GM06990 (cell line): Measurements from ENCODE around the gene SCO1.

ENCODE experiments used
- DNase-seq: peaks from one replicate; pipeline ENCODE4 v3.0.0-alpha.2; 2011; ENCODE audit not compliant: insufficient read length; ENCODE audit errors: extremely low read depth
- H3K27me3 ChIP-seq: replicated peaks from 2 replicates; pipeline ENCODE4 v1.6.0; 2011; ENCODE audit warnings: low read length; ENCODE audit not compliant: control insufficient read depth, insufficient read depth
- H3K36me3 ChIP-seq: 2 replicates; pipeline ENCODE4 v1.5.1; 2011; ENCODE audit warnings: low read length; ENCODE audit not compliant: control insufficient read depth, insufficient read depth
- H3K4me3 ChIP-seq: replicated peaks from 2 replicates; pipeline ENCODE4 v1.5.1; 2011; ENCODE audit warnings: low read depth, mild to moderate bottlenecking, control low read depth, low read length
- TF ChIP-seq, protein P1 (sequence below): IDR thresholded peaks from 2 replicates; pipeline ENCODE4 v1.5.1; 2011; ENCODE audit warnings: low read length, control low read depth, mild to moderate bottlenecking, inconsistent platforms; ENCODE audit not compliant: insufficient read depth, poor library complexity, severe bottlenecking

Gene SCO1

DNA sequence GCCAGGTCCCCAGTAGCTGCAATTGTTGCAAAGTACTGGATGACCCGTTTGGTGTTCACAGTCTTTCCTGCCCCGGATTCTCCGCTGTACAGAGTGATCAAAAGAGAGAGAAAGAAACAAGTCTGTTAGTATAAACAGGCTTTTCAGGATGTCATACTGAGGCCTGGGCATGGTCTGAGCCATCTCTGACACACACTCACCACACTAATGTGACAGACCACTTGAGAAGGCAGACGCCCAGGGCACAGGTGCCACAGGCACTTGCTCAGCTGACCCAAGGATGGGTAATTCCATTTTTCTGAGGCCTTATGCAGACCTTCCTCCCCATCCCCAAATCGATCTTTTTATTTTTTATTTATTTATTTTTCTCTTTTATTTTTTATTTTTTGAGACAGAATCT is 47.7 kb downstream of the SCO1 start:
- no peak for DNase-seq
- no peaks in the 10 kb centered on the region for H3K27me3 ChIP-seq

DNA sequence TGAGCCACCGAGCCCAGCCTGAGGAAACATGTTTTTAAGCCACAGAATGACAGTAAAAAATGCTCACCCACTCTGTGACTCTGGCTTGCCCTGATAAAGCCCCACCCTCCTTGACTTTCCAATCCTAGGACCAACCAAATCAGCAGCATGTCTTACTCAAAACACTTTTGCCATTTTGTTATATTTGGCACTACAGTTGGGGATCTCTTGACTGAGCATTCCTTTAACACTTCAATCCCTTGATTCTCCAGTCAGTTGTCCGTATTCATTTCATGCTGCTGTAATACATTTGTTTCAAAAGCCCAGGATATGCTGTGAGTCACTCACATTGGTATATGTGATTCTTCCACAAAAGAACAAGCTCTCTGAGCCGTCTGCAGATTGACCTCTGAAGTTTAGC is 48.4 kb downstream of the SCO1 start:
- H3K36me3 ChIP-seq, result no peaks in the 10 kb centered on the region
- TF ChIP-seq, protein P1, sequence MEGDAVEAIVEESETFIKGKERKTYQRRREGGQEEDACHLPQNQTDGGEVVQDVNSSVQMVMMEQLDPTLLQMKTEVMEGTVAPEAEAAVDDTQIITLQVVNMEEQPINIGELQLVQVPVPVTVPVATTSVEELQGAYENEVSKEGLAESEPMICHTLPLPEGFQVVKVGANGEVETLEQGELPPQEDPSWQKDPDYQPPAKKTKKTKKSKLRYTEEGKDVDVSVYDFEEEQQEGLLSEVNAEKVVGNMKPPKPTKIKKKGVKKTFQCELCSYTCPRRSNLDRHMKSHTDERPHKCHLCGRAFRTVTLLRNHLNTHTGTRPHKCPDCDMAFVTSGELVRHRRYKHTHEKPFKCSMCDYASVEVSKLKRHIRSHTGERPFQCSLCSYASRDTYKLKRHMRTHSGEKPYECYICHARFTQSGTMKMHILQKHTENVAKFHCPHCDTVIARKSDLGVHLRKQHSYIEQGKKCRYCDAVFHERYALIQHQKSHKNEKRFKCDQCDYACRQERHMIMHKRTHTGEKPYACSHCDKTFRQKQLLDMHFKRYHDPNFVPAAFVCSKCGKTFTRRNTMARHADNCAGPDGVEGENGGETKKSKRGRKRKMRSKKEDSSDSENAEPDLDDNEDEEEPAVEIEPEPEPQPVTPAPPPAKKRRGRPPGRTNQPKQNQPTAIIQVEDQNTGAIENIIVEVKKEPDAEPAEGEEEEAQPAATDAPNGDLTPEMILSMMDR, result no peak
- H3K4me3 ChIP-seq, result no peak overlapping the region
- no peak for DNase-seq
- H3K27me3 ChIP-seq, result no peaks in the 10 kb centered on the region

More for the DNA sequence above, 47.7 kb downstream of the SCO1 start:
- Histone ChIP-seq H3K4me3 (no peak overlapping the region), H3K36me3 (no peaks in the 10 kb centered on the region)
- TF ChIP-seq, protein P1, result no peak

DNA sequence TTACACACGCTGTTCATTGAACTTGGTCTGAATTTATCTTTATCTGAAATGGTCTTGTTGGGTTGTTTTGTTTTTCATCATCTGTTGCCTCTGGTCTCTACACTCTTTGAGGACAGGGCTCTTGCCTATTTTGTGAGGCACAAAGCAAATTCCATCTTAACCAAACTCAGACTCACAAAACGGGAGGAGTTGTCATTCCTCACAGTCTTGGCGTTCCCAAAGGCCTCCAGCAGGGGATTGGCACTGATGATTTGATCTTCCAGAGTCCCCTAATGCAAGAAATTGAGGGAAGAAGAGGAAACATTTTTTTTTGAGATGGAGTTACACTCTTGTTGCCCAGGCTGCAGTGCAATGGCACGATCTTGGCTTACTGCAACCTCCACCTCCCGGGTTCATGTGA is 49.0 kb downstream of the SCO1 start:
- no peak for DNase-seq
- Histone ChIP-seq H3K4me3 (no peak overlapping the region), H3K36me3 (no peaks in the 10 kb centered on the region), H3K27me3 (no peaks in the 10 kb centered on the region)
- TF ChIP-seq, protein P1, result no peak

GRCh38 chr17:10646392-10646990 is 50.8 kb downstream of the SCO1 start:
- no peaks in the 10 kb centered on the region for H3K27me3 ChIP-seq
- TF ChIP-seq, protein P1, result peak; percentile 88
- H3K4me3 ChIP-seq, result no peak overlapping the region
- DNase-seq, result no peak
- no peaks in the 10 kb centered on the region; the same call in 1 of the 2 replicates for H3K36me3 ChIP-seq

GRCh38 chr17:10640475-10640874 is 56.9 kb downstream of the SCO1 start:
- DNase-seq, result no peak
- TF ChIP-seq, protein P1, result no peak
- Histone ChIP-seq H3K27me3 (no peaks in the 10 kb centered on the region), H3K4me3 (no peak overlapping the region), H3K36me3 (no peaks in the 10 kb centered on the region; the same call in 1 of the 2 replicates)

DNA sequence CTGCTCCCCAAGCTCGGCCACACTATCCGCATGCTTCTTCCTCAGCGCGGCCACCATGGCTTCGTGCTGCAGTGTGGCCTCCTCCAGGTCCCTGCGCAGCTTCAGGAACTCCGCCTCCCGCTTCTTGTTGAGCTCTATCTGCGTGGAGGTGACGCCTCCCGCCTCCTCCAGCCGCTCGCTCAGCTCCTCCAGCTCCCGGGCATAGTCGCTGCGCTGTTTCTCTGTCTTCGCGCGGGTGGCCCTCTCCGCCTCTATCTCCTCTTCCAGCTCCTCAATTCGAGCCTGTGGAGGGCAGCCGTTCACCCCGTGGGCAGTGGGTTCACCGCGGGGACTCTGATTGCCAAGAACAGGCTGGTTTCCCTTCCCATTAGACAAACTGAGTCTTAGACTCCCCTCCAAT is 59.2 kb downstream of the SCO1 start:
- H3K27me3 ChIP-seq, result no peaks in the 10 kb centered on the region
- TF ChIP-seq, protein P1, result no peak
- H3K36me3 ChIP-seq, result no peaks in the 10 kb centered on the region; the same call in 1 of the 2 replicates
- DNase-seq, result no peak
- no peak overlapping the region for H3K4me3 ChIP-seq
